AG04450 (cell line): ENCODE data around the gene KRTAP10-11. TPM values are rescaled to one million over a fixed set of nuclear protein-coding genes. Genes with fewer than 3 reads are reported as not detected.
"Not testable (repeated sequence)": the region's sequence is repeated elsewhere in the genome, so short reads cannot be mapped to it uniquely, and the experiment has no call there.

Source experiments
- CTCF ChIA-PET: fragments of 300-600, 350-600 bp; formaldehyde crosslinking; extraction: SDS; loops from one replicate; lab custom pipeline; 2022; ENCODE audit warnings: antibody characterized with exemption, inconsistent platforms; lab: Charles Lee
- POLR2A ChIA-PET: fragments of 350-600 bp; formaldehyde crosslinking; extraction: SDS; loops from one replicate; lab custom pipeline; 2021; ENCODE audit warnings: antibody characterized with exemption, inconsistent platforms; lab: Yijun Ruan, JAX
- DNase-seq: peaks from one replicate; pipeline ENCODE4 v3.0.0-alpha.2; 2011; ENCODE audit warnings: low read depth, low spot score
- H3K27ac ChIP-seq: one replicate; pipeline ENCODE4 v1.5.1; 2012; ENCODE audit warnings: low read depth, low read length, control low read depth
- H3K27me3 ChIP-seq: one replicate; pipeline ENCODE4 v1.6.0; 2012; ENCODE audit warnings: low read length; ENCODE audit not compliant: control insufficient read depth, insufficient read depth
- H3K4me3 ChIP-seq: 2 replicates; pipeline ENCODE4 v1.5.1; 2011; ENCODE audit warnings: mild to moderate bottlenecking, low read depth, low read length, control low read depth
- H3K9me3 ChIP-seq: 2 replicates; pipeline ENCODE4 v1.5.1; 2012; ENCODE audit warnings: low read length; ENCODE audit not compliant: control insufficient read depth, insufficient read depth
- CTCF ChIP-seq: IDR thresholded peaks from 2 replicates; pipeline ENCODE4 v1.5.1; 2011; ENCODE audit warnings: low read depth, low read length, control low read depth, inconsistent platforms
- polyA plus RNA-seq: library from polyadenylated mRNA; depleted of rRNA; stranded (reverse); fragments of >200 nt; gene quantifications from 2 replicates; pipeline ENCODE4 v1.2.3, GENCODE V29; 2011

KRTAP10-11 gene
- polyA plus RNA-seq, 1 experiment: not detected

- DNase-seq: no peak
- TF ChIP-seq CTCF: no peak
- Histone ChIP-seq H3K27me3 (peaks cover 14% of the 10 kb centered on the region), H3K4me3 (no peak overlapping the region), H3K9me3 (no peaks in the 10 kb centered on the region), H3K27ac (no peak overlapping the region)
- POLR2A ChIA-PET: no interaction called here
- CTCF ChIA-PET: no interaction called here
Observed at GRCh38 chr21:44686843-44687561, 40.8 kb downstream of the KRTAP10-11 start.

- Histone ChIP-seq H3K27ac (no peak overlapping the region), H3K4me3 (no peak overlapping the region), H3K27me3 (peaks cover 12% of the 10 kb centered on the region), H3K9me3 (no peaks in the 10 kb centered on the region)
- ChIA-PET CTCF (no interaction called here), POLR2A (no interaction called here)
- no peak for TF ChIP-seq CTCF
- no peak for DNase-seq
Observed at GRCh38 chr21:44687671-44688070, 41.5 kb downstream of the KRTAP10-11 start.

GRCh38 chr21:44689740-44690139 is 43.5 kb downstream of the KRTAP10-11 start:
- CTCF ChIA-PET, H3K27me3 ChIP-seq, H3K9me3 ChIP-seq: not testable (repeated sequence)

GRCh38 chr21:44691686-44692085 is 45.5 kb downstream of the KRTAP10-11 start:
- no peak for TF ChIP-seq CTCF
- CTCF ChIA-PET: interaction anchor here (1.2 kb wide), 1 partner anchor 102 kb away, joined by 7 read pairs; no protein-coding TSS in a partner anchor

More at GRCh38 chr21:44689740-44690139, 43.5 kb downstream of the KRTAP10-11 start:
- H3K27ac ChIP-seq, POLR2A ChIA-PET, H3K4me3 ChIP-seq, DNase-seq: not testable (repeated sequence)

GRCh38 chr21:44692798-44693512 is 46.7 kb downstream of the KRTAP10-11 start:
- no peak for TF ChIP-seq CTCF
- ChIA-PET CTCF (no interaction called here), POLR2A (no interaction called here)
- DNase-seq: no peak
- Histone ChIP-seq H3K4me3 (no peak overlapping the region), H3K9me3 (no peaks in the 10 kb centered on the region; the same call in 1 of the 2 replicates), H3K27me3 (peaks cover 10% of the 10 kb centered on the region), H3K27ac (no peak overlapping the region)

More at GRCh38 chr21:44691686-44692085, 45.5 kb downstream of the KRTAP10-11 start:
- Histone ChIP-seq H3K27me3 (peaks cover 12% of the 10 kb centered on the region), H3K27ac (no peak overlapping the region), H3K4me3 (no peak overlapping the region), H3K9me3 (no peaks in the 10 kb centered on the region; the same call in 1 of the 2 replicates)
- POLR2A ChIA-PET: no interaction called here
- no peak for DNase-seq
